HepG2 (cell line): ENCODE measurements around the gene SALL4. TPM values are rescaled to one million over a fixed set of nuclear protein-coding genes. Genes with fewer than 3 reads are reported as not detected.

ENCODE experiments used
- CEBPZ ChIP-seq: IDR thresholded peaks from 2 replicates; pipeline ENCODE4 v1.6.1; 2012; ENCODE audit warnings: low read length, improper control_type of control experiment
- CSRNP1 ChIP-seq: sonication (generic); formaldehyde crosslinking; IDR thresholded peaks from 2 replicates; pipeline ENCODE4 v1.8.1; 2023; ENCODE audit warnings: mild to moderate bottlenecking, missing genetic modification reagents
- HES4 ChIP-seq: sonication (generic); formaldehyde crosslinking; IDR thresholded peaks from 2 replicates; pipeline ENCODE4 v1.9.0; 2021; ENCODE audit warnings: mild to moderate bottlenecking, missing genetic modification reagents, borderline replicate concordance
- IKZF1 ChIP-seq: fragments of 450-650 bp; IDR thresholded peaks from 2 replicates; pipeline ENCODE4 v1.7.1; 2016
- NFIB ChIP-seq: sonication (generic); formaldehyde crosslinking; IDR thresholded peaks from 2 replicates; pipeline ENCODE4 v1.9.0; 2021; ENCODE audit warnings: missing genetic modification reagents, mild to moderate bottlenecking, borderline replicate concordance
- NR2F1 ChIP-seq, 2 experiments: fragments of 450-650 bp in 1 of 2; formaldehyde crosslinking in 1 of 2; IDR thresholded peaks; 2 replicates each; pipeline versions ENCODE4 v1.5.0 to v1.6.1; 2016 to 2020; ENCODE audit warnings: mild to moderate bottlenecking in 1 of 2, missing compliant biosample characterization in 1 of 2, missing genetic modification reagents in 1 of 2, moderate library complexity in 1 of 2
- SOX13 ChIP-seq, 3 experiments: fragments of 450-650 bp in 1 of 3; sonication (generic) in 1 of 3; formaldehyde crosslinking in 1 of 3; IDR thresholded peaks in 2 of 3; conservative IDR thresholded peaks in 1 of 3; 2 replicates each; pipeline versions ENCODE4 v1.5.0 to v1.6.1; 2016 to 2020; ENCODE audit warnings: antibody characterized with exemption in 1 of 3, mild to moderate bottlenecking in 1 of 3, missing compliant biosample characterization in 1 of 3, missing genetic modification reagents in 1 of 3, moderate library complexity in 1 of 3
- TRIM22 ChIP-seq: fragments of 450-650 bp; IDR thresholded peaks from 2 replicates; pipeline ENCODE4 v1.6.1; 2017
- ZBTB2 ChIP-seq: sonication (generic); formaldehyde crosslinking; IDR thresholded peaks from 2 replicates; pipeline ENCODE4 v1.8.0; 2022; ENCODE audit warnings: low read depth, missing genetic modification reagents
- ZFP36L2 ChIP-seq: sonication (generic); formaldehyde crosslinking; IDR thresholded peaks from 2 replicates; pipeline ENCODE4 v1.4.0; 2020; ENCODE audit warnings: missing genetic modification reagents
- ZFP41 ChIP-seq: sonication (generic); formaldehyde crosslinking; IDR thresholded peaks from 2 replicates; pipeline ENCODE4 v1.4.0; 2020; ENCODE audit warnings: mild to moderate bottlenecking, missing genetic modification reagents, borderline replicate concordance
- ZNF639 ChIP-seq: conservative IDR thresholded peaks from 2 replicates; pipeline ENCODE4 v1.6.1; 2018; ENCODE audit warnings: missing genetic modification reagents
- ZNF678 ChIP-seq: sonication (generic); formaldehyde crosslinking; IDR thresholded peaks from 2 replicates; pipeline ENCODE4 v1.4.0; 2020; ENCODE audit warnings: mild to moderate bottlenecking, missing genetic modification reagents
- polyA plus RNA-seq, 8 experiments: library from polyadenylated mRNA; depleted of rRNA in 3 of 8; stranded (reverse) in 7 of 8; unstranded in 1 of 8; fragments of >200 nt; fragmentation: Illumina TruSeq in 4 of 8; extraction: Trizol in 4 of 8; gene quantifications; 2 replicates each; pipeline versions ENCODE4 v1.2.1 to v1.2.3, GENCODE V29; 2011 to 2016; ENCODE audit warnings: low read depth in 4 of 8, missing spikeins in 1 of 8, mixed read lengths in 1 of 8; ENCODE audit not compliant: insufficient read depth in 1 of 8
- total RNA-seq, 5 experiments: library from RNA; depleted of rRNA; stranded (reverse); fragments of >200 nt; fragmentation: Illumina TruSeq; extraction: Trizol; gene quantifications; 2 replicates each; pipeline ENCODE4 v1.2.3, GENCODE V29; 2016; ENCODE audit warnings: low read depth in 1 of 5

SALL4 gene
- total and polyA plus RNA-seq, 2 of the 13 experiments (the other 11 are each of a cell fraction or from before 2014, with no cell fraction given): 0.33 to 1.8 TPM

- TF ChIP-seq CEBPZ (no peak), HES4 (no peak; the same call in 1 of the 2 replicates), TRIM22 (no peak), ZBTB2 (CRISPR knock-in tag) (no peak), NR2F1 (CRISPR knock-in tag; IDR thresholded peaks at IDR 0.05) (no peak), CSRNP1 (CRISPR knock-in tag) (no peak), SOX13 (IDR thresholded peaks at IDR 0.05) (no peak), SOX13 (CRISPR knock-in tag; conservative IDR thresholded peaks at IDR 0.05 in 1 of 2, IDR thresholded peaks at IDR 0.05 in 1 of 2) (peak in 1 of 2 experiments; percentile 30; a peak in 1 of 4 replicates), IKZF1 (no peak), ZNF639 (CRISPR knock-in tag) (peak; percentile 23; the same call in 1 of the 2 replicates), ZFP41 (CRISPR knock-in tag) (peak; percentile 72; the same call in 1 of the 2 replicates), NFIB (CRISPR knock-in tag) (no peak), ZFP36L2 (CRISPR knock-in tag) (no peak), ZNF678 (CRISPR knock-in tag) (0 out of 2 replicates have a peak, but pooled peaks have one; percentile 40)
Measured at GRCh38 chr20:51800060-51800871, 2.1 kb downstream of the SALL4 start (continued).
